Parathyroid adenoma (tissue), 2 donors: Measurements from ENCODE around the gene ZMYM3.

ENCODE experiments used
- H2AFZ ChIP-seq: fragments of 300-600 bp; sonication (generic); one replicate; pipeline ENCODE4 v1.7.0; 2017; ENCODE audit warnings: antibody characterized with exemption, mild to moderate bottlenecking
- H3K27ac ChIP-seq: fragments of 300-600 bp; sonication (generic); one replicate; pipeline ENCODE4 v1.7.0; 2017
- H3K27me3 ChIP-seq: fragments of 300-600 bp; sonication (generic); one replicate; pipeline ENCODE4 v1.7.0; 2017; ENCODE audit warnings: low read length; ENCODE audit not compliant: control insufficient read depth, insufficient read depth
- H3K36me3 ChIP-seq: fragments of 300-600 bp; sonication (generic); one replicate; pipeline ENCODE4 v1.7.0; 2017; ENCODE audit warnings: low read length; ENCODE audit not compliant: control insufficient read depth, insufficient read depth
- H3K4me1 ChIP-seq: fragments of 300-600 bp; sonication (generic); one replicate; pipeline ENCODE4 v1.7.0; 2017; ENCODE audit warnings: control low read depth
- H3K4me2 ChIP-seq: fragments of 300-600 bp; sonication (generic); one replicate; pipeline ENCODE4 v1.7.0; 2017; ENCODE audit warnings: low read length
- H3K4me3 ChIP-seq: fragments of 300-600 bp; sonication (generic); one replicate; pipeline ENCODE4 v1.7.0; 2017; ENCODE audit warnings: low read depth, low read length
- H3K79me2 ChIP-seq: fragments of 300-600 bp; sonication (generic); one replicate; pipeline ENCODE4 v1.7.0; 2017; ENCODE audit warnings: control low read depth
- H3K9ac ChIP-seq: fragments of 300-600 bp; sonication (generic); one replicate; pipeline ENCODE4 v1.7.0; 2017; ENCODE audit warnings: mild to moderate bottlenecking
- H3K9me3 ChIP-seq: fragments of 300-600 bp; sonication (generic); one replicate; pipeline ENCODE4 v1.7.0; 2017; ENCODE audit warnings: low read length; ENCODE audit not compliant: control insufficient read depth
- TF ChIP-seq, protein P1 (sequence below): fragments of 300-600 bp; sonication (generic); IDR thresholded peaks from one replicate; pipeline ENCODE4 v1.7.0; 2017; ENCODE audit warnings: antibody characterized with exemption, mild to moderate bottlenecking
- donor health status: primary hyperparathyroidism.

Gene ZMYM3

DNA sequence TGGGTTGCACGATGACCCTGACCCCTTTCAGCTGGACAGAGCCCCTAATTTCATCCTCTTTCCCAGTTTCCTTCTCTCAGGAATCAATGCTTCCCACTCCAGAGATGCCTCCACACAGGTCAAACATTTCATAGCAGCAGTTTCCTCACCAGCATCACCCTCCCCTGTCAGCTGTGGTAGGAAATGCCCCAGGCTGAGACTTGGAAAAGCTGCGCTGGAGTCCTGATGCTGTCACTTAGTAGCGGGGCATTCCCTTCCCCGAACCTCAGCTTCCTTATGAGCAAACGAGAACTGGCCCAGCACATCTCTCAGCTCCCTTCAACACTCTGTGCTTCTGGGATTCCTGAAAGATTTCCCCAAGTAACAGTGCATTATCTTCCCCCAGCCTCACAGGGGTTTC, 28.3 kb downstream of the ZMYM3 start:
- H3K27ac ChIP-seq: no peak overlapping the region
- TF ChIP-seq, protein P1, sequence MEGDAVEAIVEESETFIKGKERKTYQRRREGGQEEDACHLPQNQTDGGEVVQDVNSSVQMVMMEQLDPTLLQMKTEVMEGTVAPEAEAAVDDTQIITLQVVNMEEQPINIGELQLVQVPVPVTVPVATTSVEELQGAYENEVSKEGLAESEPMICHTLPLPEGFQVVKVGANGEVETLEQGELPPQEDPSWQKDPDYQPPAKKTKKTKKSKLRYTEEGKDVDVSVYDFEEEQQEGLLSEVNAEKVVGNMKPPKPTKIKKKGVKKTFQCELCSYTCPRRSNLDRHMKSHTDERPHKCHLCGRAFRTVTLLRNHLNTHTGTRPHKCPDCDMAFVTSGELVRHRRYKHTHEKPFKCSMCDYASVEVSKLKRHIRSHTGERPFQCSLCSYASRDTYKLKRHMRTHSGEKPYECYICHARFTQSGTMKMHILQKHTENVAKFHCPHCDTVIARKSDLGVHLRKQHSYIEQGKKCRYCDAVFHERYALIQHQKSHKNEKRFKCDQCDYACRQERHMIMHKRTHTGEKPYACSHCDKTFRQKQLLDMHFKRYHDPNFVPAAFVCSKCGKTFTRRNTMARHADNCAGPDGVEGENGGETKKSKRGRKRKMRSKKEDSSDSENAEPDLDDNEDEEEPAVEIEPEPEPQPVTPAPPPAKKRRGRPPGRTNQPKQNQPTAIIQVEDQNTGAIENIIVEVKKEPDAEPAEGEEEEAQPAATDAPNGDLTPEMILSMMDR: no peak
- H3K36me3 ChIP-seq: no peaks in the 10 kb centered on the region
- H3K4me1 ChIP-seq: no peaks in the 10 kb centered on the region
- no peak overlapping the region for H3K9ac ChIP-seq
- no peaks in the 10 kb centered on the region for H3K9me3 ChIP-seq
- no peaks in the 10 kb centered on the region for H3K27me3 ChIP-seq
- no peaks in the 10 kb centered on the region for H3K79me2 ChIP-seq
- H3K4me2 ChIP-seq: no peak overlapping the region
- no peak overlapping the region for H2AFZ ChIP-seq
- no peak overlapping the region for H3K4me3 ChIP-seq

DNA sequence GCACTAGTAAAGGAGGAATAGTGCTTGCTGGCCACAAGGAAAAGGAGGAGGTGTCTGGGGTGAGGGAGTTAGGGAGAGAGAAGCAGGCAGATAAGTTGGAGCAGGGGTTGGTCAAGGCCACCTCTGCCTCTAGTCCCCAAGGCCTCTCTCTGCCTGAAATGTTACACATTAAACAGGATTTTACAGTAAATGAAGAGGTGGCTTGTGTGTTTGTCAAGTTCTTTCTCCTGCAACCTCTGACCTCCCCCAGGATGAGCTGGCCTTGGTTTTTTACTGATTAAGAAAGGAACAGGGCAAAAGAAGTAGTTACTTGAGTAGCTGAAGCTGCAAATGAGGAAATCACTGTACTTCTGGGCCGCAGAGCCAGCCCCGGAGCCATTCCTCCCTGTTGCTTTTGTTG, 28.9 kb downstream of the ZMYM3 start:
- Histone ChIP-seq H3K27ac (no peak overlapping the region), H2AFZ (no peak overlapping the region), H3K9ac (no peak overlapping the region), H3K36me3 (no peaks in the 10 kb centered on the region), H3K27me3 (no peaks in the 10 kb centered on the region), H3K4me2 (no peak overlapping the region), H3K9me3 (no peaks in the 10 kb centered on the region), H3K4me1 (no peaks in the 10 kb centered on the region), H3K79me2 (no peaks in the 10 kb centered on the region), H3K4me3 (no peak overlapping the region)
- TF ChIP-seq, protein P1: no peak

DNA sequence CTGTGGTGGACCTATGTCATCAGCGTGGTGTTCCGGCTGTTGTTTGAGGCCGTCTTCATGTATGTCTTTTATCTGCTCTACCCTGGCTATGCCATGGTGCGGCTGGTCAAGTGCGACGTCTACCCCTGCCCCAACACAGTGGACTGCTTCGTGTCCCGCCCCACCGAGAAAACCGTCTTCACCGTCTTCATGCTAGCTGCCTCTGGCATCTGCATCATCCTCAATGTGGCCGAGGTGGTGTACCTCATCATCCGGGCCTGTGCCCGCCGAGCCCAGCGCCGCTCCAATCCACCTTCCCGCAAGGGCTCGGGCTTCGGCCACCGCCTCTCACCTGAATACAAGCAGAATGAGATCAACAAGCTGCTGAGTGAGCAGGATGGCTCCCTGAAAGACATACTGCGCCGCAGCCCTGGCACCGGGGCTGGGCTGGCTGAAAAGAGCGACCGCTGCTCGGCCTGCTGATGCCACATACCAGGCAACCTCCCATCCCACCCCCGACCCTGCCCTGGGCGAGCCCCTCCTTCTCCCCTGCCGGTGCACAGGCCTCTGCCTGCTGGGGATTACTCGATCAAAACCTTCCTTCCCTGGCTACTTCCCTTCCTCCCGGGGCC, 29.7 kb downstream of the ZMYM3 start:
- Histone ChIP-seq H3K9ac (no peak overlapping the region), H3K4me2 (no peak overlapping the region), H3K4me3 (no peak overlapping the region), H3K9me3 (no peaks in the 10 kb centered on the region), H3K79me2 (no peaks in the 10 kb centered on the region), H3K27ac (no peak overlapping the region), H3K4me1 (no peaks in the 10 kb centered on the region), H3K27me3 (no peaks in the 10 kb centered on the region), H2AFZ (no peak overlapping the region), H3K36me3 (no peaks in the 10 kb centered on the region)
- TF ChIP-seq, protein P1: no peak

DNA sequence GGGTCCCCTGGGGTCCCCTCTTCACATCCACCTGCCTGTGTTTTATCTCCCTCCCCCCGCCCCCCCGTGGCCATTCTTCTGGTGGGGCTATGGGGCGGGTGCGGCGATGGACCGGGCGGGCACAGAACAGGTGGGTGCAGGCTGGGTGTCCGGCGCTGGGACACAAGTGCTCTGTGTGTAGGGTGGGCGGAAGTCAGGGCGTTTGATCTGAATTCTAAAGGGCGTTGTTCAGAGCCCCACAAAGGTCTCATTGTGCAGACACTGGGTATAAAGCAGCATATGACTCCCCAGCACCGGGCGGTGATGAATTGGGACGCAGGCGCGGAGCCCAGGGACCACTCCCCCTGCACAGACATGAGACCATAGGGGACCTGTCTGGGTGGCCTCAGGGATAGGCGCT, 31.0 kb downstream of the ZMYM3 start, which contains the start of gene GJB1:
Gene GJB1 (plus strand): TSS at position 296 of the 400 bp plus-strand sequence. CDS start 484 bp downstream, outside the sequence.
- Histone ChIP-seq H3K79me2 (no peaks in the 10 kb centered on the region), H3K4me1 (no peaks in the 10 kb centered on the region), H3K9ac (no peak within 1 kb of the TSS), H3K36me3 (no peaks in the 10 kb centered on the region), H3K4me3 (no peak within 1 kb of the TSS), H3K9me3 (no peaks in the 10 kb centered on the region), H3K27ac (no peak within 1 kb of the TSS), H3K4me2 (no peak within 1 kb of the TSS), H3K27me3 (no peaks in the 10 kb centered on the region), H2AFZ (no peak within 1 kb of the TSS)
- TF ChIP-seq, protein P1: no peak

DNA sequence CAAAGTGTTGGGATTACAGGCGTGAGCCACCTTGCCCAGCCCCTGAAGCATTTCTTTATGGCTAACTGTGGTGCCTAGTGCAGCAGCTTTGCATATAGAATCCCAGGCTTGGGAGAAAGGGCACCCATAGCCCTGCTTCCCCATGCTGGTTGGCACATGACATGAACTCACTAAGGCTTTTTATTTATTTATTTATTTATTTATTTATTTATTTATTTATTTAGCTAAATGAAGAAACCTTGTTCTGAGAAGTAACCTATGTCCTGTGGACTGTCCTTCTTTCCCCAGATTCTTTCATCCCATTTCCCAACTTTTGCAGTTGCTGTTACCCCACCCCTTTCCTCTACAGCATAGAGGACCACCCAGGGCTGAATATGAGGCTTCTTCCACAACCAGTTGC, 32.8 kb downstream of the ZMYM3 start:
- H3K27ac ChIP-seq: no peak overlapping the region
- no peak overlapping the region for H3K4me3 ChIP-seq
- H3K9ac ChIP-seq: no peak overlapping the region
- H3K9me3 ChIP-seq: no peaks in the 10 kb centered on the region
- H3K27me3 ChIP-seq: no peaks in the 10 kb centered on the region
- H3K36me3 ChIP-seq: no peaks in the 10 kb centered on the region
- H2AFZ ChIP-seq: no peak overlapping the region
- no peaks in the 10 kb centered on the region for H3K79me2 ChIP-seq
- no peak overlapping the region for H3K4me2 ChIP-seq
- H3K4me1 ChIP-seq: no peaks in the 10 kb centered on the region
- TF ChIP-seq, protein P1: no peak
